ENCODE data around the gene AKR1E2. TPM values are rescaled to one million over a fixed set of nuclear protein-coding genes. Genes with fewer than 3 reads are reported as not detected.

AKR1E2 gene
- total RNA-seq, 1 donor from 2014 or later: 3.4 TPM

- no peak for DNase-seq (ENCODE audit: low read depth, low spot score)
These were observed 64.0 kb downstream of the AKR1E2 start for GRCh38 chr10:4889959-4890358.

- DNase-seq (ENCODE audit: low read depth, low spot score): no peak
These were observed 66.7 kb downstream of the AKR1E2 start for GRCh38 chr10:4892681-4893080.

GRCh38 chr10:4894335-4894734 lies 68.3 kb downstream of the AKR1E2 start:
- no peak for DNase-seq (ENCODE audit: low read depth, low spot score)

Other genes with a start within 250 kb of the AKR1E2 start
- gene AKR1C1, start 137.2 kb downstream of the AKR1E2 start, total RNA-seq: 9.1 and 10.5 TPM in 2 replicates
- 2.5 and 4.0 TPM in 2 replicates for gene AKR1C2, start 177.7 kb downstream of the AKR1E2 start, total RNA-seq